Liver (tissue), 3 donors: ENCODE data around the gene ANKRD11.

ENCODE experiments used
- EGR1 ChIP-seq, 2 donors: IDR thresholded peaks; 2 replicates each; pipeline ENCODE4 v1.6.1; 2016 to 2018; ENCODE audit warnings: antibody characterized with exemption in 2 of 2, low read depth in 2 of 2
- JUND ChIP-seq, 2 donors: IDR thresholded peaks; 2 replicates each; pipeline ENCODE4 v1.6.1; 2016; ENCODE audit warnings: antibody characterized with exemption in 2 of 2
- RAD21 ChIP-seq, 2 donors: IDR thresholded peaks; 2 replicates each; pipeline ENCODE4 v1.6.1; 2016; ENCODE audit warnings: antibody characterized with exemption in 2 of 2, mild to moderate bottlenecking in 2 of 2
- TAF1 ChIP-seq: conservative IDR thresholded peaks from 2 replicates; pipeline ENCODE4 v1.6.1; 2016; ENCODE audit warnings: antibody characterized with exemption, mild to moderate bottlenecking
- TF ChIP-seq, protein P1 (sequence below): fragments of 150-350 bp; IDR thresholded peaks from 2 replicates; pipeline ENCODE4 v1.5.1; 2017; ENCODE audit warnings: improper control_type of control experiment, low read depth, low read length; ENCODE audit not compliant: missing input control
- TF ChIP-seq, protein P2 (sequence below): IDR thresholded peaks from 2 replicates; pipeline ENCODE4 v1.6.1; 2016; ENCODE audit warnings: antibody characterized with exemption
- donor health status: healthy.
- donor health status: healthy.

GRCh38 chr16:89476811-89477261, 13.5 kb downstream of the ANKRD11 start:
- TF ChIP-seq, protein P1, sequence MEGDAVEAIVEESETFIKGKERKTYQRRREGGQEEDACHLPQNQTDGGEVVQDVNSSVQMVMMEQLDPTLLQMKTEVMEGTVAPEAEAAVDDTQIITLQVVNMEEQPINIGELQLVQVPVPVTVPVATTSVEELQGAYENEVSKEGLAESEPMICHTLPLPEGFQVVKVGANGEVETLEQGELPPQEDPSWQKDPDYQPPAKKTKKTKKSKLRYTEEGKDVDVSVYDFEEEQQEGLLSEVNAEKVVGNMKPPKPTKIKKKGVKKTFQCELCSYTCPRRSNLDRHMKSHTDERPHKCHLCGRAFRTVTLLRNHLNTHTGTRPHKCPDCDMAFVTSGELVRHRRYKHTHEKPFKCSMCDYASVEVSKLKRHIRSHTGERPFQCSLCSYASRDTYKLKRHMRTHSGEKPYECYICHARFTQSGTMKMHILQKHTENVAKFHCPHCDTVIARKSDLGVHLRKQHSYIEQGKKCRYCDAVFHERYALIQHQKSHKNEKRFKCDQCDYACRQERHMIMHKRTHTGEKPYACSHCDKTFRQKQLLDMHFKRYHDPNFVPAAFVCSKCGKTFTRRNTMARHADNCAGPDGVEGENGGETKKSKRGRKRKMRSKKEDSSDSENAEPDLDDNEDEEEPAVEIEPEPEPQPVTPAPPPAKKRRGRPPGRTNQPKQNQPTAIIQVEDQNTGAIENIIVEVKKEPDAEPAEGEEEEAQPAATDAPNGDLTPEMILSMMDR = no peak
- TF ChIP-seq RAD21 (IDR thresholded peaks at IDR 0.05) (no peak), TAF1 (no peak), EGR1 (IDR thresholded peaks at IDR 0.05; ENCODE audit: low read depth in 2 of 2) (no peak), JUND (IDR thresholded peaks at IDR 0.05) (no peak)
- TF ChIP-seq, protein P2, sequence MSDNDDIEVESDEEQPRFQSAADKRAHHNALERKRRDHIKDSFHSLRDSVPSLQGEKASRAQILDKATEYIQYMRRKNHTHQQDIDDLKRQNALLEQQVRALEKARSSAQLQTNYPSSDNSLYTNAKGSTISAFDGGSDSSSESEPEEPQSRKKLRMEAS = no peak
